ENCODE measurements around the gene CXCL6. TPM values are rescaled to one million over a fixed set of nuclear protein-coding genes. Genes with fewer than 3 reads are reported as not detected.

CXCL6 gene
- 0.27 TPM for total RNA-seq
- long read RNA-seq, result 0 reads

DNA sequence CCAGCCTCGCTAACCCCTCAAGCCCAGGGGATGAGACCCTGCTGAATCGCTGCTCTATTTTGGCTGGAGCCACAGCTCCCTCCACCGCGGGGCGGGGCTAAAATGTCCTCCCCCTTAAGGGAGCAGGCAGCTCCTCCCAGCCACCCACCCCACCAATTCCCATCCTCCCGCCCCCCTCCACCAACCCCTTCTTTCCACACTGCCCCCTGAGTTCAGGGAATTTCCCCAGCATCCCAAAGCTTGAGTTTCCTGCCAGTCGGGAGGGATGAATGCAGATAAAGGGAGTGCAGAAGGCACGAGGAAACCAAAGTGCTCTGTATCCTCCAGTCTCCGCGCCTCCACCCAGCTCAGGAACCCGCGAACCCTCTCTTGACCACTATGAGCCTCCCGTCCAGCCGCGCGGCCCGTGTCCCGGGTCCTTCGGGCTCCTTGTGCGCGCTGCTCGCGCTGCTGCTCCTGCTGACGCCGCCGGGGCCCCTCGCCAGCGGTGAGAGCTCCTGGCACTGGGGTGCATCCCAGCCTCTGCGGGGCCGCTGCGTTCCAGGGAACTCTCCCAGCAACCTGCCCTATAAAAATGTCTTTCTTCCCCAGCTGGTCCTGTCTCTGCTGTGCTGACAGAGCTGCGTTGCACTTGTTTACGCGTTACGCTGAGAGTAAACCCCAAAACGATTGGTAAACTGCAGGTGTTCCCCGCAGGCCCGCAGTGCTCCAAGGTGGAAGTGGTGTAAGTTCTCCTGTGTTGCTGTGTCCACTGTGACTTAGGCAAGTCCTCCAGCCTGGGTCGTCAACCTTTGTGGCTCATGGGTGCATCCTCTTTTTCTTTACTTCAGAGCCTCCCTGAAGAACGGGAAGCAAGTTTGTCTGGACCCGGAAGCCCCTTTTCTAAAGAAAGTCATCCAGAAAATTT lies at the start of gene CXCL6:
CXCL6 (plus strand) TSS at position 306 of the 907 bp plus-strand sequence; CDS start at position 379, 73 bp downstream.
- intact Hi-C loops (cut with DNase I), result no loop called here
- DNase-seq (ENCODE audit: missing footprints) (peak; percentile 73), ATAC-seq (peak; percentile 73)

GRCh38 chr4:73788411-73788810 lies 48.1 kb upstream of the CXCL6 start:
- intact Hi-C loops (cut with DNase I), result no loop called here
- ATAC-seq (no peak), DNase-seq (ENCODE audit: missing footprints) (no peak)

DNA sequence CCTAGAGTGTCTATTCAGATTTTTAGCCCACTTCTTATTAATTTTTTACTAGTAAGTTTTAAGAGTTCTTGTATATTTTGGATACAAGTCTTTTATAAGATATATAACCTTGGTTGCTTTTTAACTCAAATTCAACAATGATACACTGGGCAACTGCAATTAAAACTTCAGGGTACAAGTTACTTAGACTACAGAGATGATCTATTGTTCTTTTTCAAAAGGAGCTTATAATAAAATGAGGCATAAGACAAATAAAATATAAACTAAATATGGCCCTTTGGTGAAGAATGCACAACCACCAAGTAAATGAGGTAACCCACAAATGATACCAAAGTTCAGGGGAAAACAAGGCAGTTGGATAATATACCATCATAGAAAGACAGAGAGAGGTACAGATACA lies 37.6 kb upstream of the CXCL6 start:
- intact Hi-C loops (cut with DNase I), result no loop called here
- DNase-seq (ENCODE audit: missing footprints), result no peak
- no peak for ATAC-seq

GRCh38 chr4:73800206-73800605 lies 36.3 kb upstream of the CXCL6 start:
- ATAC-seq, result no peak
- no peak for DNase-seq (ENCODE audit: missing footprints)
- intact Hi-C loops (cut with DNase I), result no loop called here

DNA sequence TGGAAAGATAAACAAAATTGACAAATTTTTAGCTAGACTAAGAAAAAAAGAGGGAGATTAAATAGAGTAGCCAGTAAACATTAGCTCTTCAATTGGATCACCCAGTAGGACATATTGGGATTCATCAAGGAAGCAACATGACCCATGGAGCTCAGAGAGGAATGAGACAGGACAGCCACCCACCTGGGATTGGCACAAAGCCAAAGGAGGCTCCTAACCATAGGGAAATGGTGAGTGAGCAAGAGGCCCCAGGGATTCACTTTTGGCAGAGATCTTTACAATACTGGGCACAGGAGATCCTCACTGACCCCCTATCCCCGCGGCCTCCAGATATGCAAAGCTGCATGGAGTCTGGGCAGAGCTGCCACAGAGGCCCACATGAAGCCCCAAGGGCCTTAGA lies 34.8 kb upstream of the CXCL6 start:
- DNase-seq (ENCODE audit: missing footprints), result no peak
- ATAC-seq, result no peak
- intact Hi-C loops (cut with DNase I), result no loop called here

GRCh38 chr4:73803213-73803612 lies 33.3 kb upstream of the CXCL6 start:
- ATAC-seq (no peak), DNase-seq (ENCODE audit: missing footprints) (no peak)
- intact Hi-C loops (cut with DNase I), result no loop called here

GRCh38 chr4:73810191-73810590 lies 26.3 kb upstream of the CXCL6 start:
- DNase-seq (ENCODE audit: missing footprints) (no peak), ATAC-seq (no peak)
- intact Hi-C loops (cut with DNase I), result no loop called here

GRCh38 chr4:73811841-73812240 lies 24.6 kb upstream of the CXCL6 start:
- DNase-seq (ENCODE audit: missing footprints) (no peak), ATAC-seq (no peak)
- intact Hi-C loops (cut with DNase I), result no loop called here

- intact Hi-C loops (cut with DNase I), result no loop called here
- no peak for DNase-seq (ENCODE audit: missing footprints)
- no peak for ATAC-seq
Observed at GRCh38 chr4:73814679-73815078, 21.8 kb upstream of the CXCL6 start.

GRCh38 chr4:73815145-73815544 lies 21.3 kb upstream of the CXCL6 start:
- ATAC-seq (no peak), DNase-seq (ENCODE audit: missing footprints) (no peak)
- intact Hi-C loops (cut with DNase I), result no loop called here

DNA sequence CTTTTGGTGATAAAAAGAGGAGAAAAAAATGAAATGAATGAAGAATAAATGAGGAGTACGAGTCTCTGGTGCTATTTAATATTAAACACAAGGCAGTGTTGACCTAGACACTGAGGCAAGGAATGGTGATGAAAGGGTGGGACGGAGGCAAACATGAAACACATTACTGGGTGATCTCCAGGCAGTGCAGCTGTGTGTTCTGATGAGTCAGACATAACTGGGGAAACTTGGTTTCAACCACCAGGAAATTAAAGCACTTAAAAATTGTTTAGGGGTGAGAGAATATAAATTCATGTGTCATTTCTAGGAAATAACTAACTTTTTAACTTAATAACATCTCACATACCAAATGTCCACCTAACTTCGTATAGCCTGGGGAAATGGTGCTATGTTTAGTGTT lies 19.7 kb upstream of the CXCL6 start:
- intact Hi-C loops (cut with DNase I), result no loop called here
- ATAC-seq, result peak; percentile 95
- no peak for DNase-seq (ENCODE audit: missing footprints)

GRCh38 chr4:73817341-73817740 lies 19.1 kb upstream of the CXCL6 start:
- intact Hi-C loops (cut with DNase I), result no loop called here
- ATAC-seq, result no peak
- DNase-seq (ENCODE audit: missing footprints), result no peak

DNA sequence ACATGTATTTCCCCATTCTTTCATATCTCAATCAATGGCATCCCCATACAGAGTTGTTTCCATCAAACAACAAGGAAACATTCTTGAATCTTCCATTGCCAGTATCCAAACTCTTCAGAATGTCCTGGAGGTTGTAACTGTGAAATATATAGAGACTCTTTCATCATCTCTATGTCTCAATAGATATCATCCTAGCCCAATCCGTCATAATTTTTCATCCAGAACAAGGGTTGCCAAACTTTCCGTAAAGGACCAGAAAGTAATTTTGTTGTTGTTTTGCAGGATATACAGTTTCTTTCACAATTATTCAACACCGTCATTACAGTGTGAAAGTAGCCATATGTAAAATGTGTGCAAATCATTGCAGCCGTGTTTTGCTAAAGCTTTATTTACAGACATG lies 15.2 kb upstream of the CXCL6 start:
- intact Hi-C loops (cut with DNase I), result no loop called here
- ATAC-seq (no peak), DNase-seq (ENCODE audit: missing footprints) (no peak)

DNA sequence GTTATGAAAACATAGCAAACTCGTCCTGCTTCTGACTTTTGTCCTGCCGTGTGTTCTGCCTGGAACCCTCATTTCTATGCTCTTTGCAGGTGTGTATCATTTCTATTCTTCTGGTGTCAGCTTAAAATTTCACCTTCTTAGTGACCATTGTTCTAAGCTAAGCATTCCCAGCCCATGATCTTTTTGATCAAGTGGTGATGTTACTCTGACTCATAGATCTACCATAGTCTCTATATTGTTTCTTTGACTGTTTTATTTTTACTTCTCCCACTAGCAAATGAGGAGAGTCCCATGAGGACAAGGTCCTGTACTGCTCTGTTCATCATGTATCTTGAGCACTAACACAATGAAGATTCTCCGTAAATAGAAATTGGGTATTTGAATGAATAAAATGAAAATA lies 14.1 kb upstream of the CXCL6 start:
- intact Hi-C loops (cut with DNase I), result no loop called here
- DNase-seq (ENCODE audit: missing footprints) (no peak), ATAC-seq (no peak)

GRCh38 chr4:73822812-73823504 lies 13.5 kb upstream of the CXCL6 start:
- intact Hi-C loops (cut with DNase I), result no loop called here
- no peak for ATAC-seq
- no peak for DNase-seq (ENCODE audit: missing footprints)

DNA sequence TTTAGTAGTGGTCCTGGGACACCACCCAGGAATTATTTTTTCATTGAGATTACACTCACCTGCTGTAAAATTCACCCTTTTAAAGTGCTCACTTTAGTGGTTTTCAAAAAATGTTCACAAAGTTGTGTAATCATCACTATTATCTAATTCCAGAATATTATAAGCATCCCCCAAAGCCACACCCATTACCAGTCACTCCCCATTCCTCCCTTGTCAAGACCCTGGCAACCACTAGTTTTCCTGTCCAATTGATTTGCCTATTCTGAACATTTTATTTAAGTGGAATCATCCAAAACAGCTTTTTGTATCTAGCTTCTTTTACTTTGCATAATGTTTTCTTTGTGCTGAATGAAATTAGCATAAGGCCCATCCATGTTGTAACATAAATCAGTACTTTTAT lies 12.7 kb upstream of the CXCL6 start:
- intact Hi-C loops (cut with DNase I), result no loop called here
- DNase-seq (ENCODE audit: missing footprints) (no peak), ATAC-seq (no peak)

GRCh38 chr4:73828956-73829355 lies 7.5 kb upstream of the CXCL6 start:
- intact Hi-C loops (cut with DNase I), result no loop called here
- peak; percentile 64 for ATAC-seq

GRCh38 chr4:73831569-73831968 lies 4.9 kb upstream of the CXCL6 start:
- intact Hi-C loops (cut with DNase I), result no loop called here
- ATAC-seq (peak; percentile 64), DNase-seq (ENCODE audit: missing footprints) (no peak)

More at GRCh38 chr4:73828956-73829355, 7.5 kb upstream of the CXCL6 start:
- DNase-seq (ENCODE audit: missing footprints), result no peak

DNA sequence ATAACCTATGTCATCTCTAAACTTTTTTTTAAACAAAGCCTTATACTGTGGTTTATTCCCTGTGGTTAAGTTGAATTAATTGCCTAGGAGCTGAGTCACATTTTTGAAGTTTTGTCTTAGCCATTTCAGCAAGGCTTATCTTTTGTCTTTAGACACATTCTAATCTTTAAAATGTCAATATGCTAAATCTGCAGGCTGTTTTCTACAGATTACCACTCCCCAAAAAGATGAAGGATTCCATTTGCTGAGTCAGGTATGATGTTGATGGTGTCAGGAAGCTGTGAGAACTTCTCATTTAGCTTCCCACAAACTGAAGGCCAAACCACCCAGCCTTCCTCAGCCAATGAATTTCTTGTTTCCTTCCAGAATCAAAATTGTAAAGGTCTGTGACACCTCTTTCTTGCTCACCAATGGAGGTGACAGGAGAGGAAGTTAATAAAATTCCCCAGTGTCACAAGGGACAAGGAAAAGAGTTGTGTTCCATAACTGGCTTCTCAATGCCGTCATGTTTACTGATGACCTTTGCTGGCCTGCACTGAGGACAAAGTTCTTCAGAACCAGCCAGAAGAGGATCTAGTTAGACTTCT lies 3.7 kb upstream of the CXCL6 start:
- no peak for DNase-seq (ENCODE audit: missing footprints)
- no peak for ATAC-seq
- intact Hi-C loops (cut with DNase I), result no loop called here

DNA sequence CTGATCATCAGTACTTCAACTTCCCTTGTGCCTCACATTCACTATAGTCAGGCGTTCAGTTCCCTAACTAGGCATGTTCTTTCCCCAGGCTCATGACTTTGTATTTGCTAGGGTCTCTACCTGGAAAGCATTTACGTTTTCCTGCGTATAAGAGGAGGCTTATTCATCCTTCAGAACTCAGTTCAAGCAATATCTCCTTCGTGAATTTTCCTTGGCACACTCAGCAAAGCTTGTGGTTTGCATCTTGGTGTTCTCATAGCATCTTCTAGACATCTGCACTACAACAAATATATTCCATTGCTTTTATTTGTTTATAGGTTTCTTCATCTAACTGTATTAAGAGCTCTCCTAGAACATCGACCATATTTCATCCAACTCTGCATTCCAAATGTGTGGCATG lies 2.6 kb downstream of the CXCL6 start:
- no peak for ATAC-seq
- intact Hi-C loops (cut with DNase I), result no loop called here
- DNase-seq (ENCODE audit: missing footprints), result no peak
